GM18517 (cell line): Measurements from ENCODE around the gene IL36G.

ENCODE experiments used
- ATAC-seq: cut with Tn5 transposase; IDR thresholded peaks from one replicate; pipeline ENCODE4 v1.9.1; 2021; ENCODE audit warnings: mild to moderate bottlenecking, moderate library complexity; ENCODE audit not compliant: unreplicated experiment

Gene IL36G

GRCh38 chr2:113015655-113016054 is 37.8 kb downstream of the IL36G start:
- no peak for ATAC-seq

GRCh38 chr2:113018509-113018908 is 40.7 kb downstream of the IL36G start:
- ATAC-seq: no peak

- ATAC-seq: no peak
Observed at GRCh38 chr2:113021312-113021711, 43.5 kb downstream of the IL36G start.

- ATAC-seq: no peak
Observed at GRCh38 chr2:113024764-113025163, 47.0 kb downstream of the IL36G start.

- ATAC-seq: no peak
Observed at GRCh38 chr2:113025737-113026136, 47.9 kb downstream of the IL36G start.

- ATAC-seq: no peak
Observed at GRCh38 chr2:113027691-113028090, 49.9 kb downstream of the IL36G start.

- no peak for ATAC-seq
Observed at GRCh38 chr2:113028112-113028511, 50.3 kb downstream of the IL36G start.

- no peak for ATAC-seq
Observed at GRCh38 chr2:113032737-113033136, 54.9 kb downstream of the IL36G start.

- no peak for ATAC-seq
Observed at GRCh38 chr2:113034016-113034415, 56.2 kb downstream of the IL36G start.
